ENCODE data around the gene ITIH6.

The ITIH6 gene

GRCh38 chrX:54711735-54712134, 86.3 kb downstream of the ITIH6 start:
- DNase-seq: no peak

- DNase-seq: no peak
Measured at GRCh38 chrX:54710920-54711319, 87.1 kb downstream of the ITIH6 start.

DNA sequence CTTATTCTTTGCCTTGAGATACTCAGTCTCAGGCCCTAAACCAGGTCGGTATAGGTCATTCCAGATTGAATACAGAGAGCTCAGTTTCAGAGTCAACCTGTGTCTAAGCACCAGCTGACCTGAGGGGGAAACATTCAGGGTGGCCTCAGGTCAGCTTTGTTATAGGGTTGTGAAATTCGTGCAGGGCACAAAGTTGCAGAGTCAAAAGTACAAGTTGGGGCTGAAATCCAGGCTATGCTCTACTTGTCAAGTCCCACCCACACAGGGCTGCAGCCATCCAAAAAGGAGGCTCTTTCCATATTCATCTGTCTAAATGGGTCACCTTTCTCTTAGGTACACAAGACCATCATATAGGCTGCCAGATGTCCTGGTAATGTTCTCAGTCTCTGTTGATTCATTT, 89.7 kb downstream of the ITIH6 start:
- DNase-seq: no peak

All from femur (tissue), 1 donor.